ENCODE data around the gene TTYH3. TPM values are rescaled to one million over a fixed set of nuclear protein-coding genes. Genes with fewer than 3 reads are reported as not detected.

Gene TTYH3
- total RNA-seq, 1 experiment from 2014 or later, result 178 TPM

DNA sequence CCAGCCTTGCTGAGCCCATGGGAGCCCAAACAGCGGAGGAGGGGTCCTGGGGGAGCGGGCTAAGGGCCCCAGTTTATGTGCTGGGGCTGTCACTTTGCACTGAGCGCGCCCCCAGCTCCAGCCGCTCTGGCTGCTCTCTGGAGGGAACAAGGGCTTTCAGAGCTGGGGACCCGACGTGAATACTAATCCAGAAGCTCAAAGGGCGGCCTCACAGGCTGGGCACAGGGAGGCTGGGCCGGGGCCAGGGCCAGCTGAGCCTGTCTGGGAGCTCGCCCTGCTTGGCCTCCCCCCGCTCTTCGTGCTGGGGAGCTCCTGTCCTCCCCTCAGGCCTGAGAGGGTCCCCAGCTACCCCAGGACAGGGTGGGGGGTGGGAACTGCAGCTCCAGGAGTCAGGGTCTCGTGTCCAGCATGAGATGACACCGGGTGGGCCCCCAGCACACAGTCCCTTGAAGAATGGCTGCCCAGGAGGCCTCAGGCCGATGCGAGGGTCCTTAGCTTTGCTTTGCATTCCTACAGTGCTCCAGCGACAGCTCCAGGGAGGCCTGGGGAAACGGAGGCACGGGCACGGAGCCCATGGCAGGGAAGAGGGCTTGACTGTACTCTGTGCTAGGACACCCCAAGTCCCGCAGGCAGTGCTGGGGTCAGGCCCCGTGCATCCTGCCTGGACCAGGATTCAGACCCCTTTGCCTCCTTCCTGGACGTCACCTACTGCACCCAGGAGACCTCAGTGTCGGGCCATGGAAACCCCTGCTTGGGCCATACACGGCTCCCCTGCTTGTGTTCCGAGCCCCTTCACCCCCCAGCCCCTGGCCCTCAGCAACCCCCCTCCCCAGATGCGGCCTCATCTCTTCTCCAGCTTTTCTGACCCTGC, 50.4 kb downstream of the TTYH3 start:
- ATAC-seq (no peak), DNase-seq (ENCODE audit: low spot score) (no peak)
- Mint-ChIP-seq H3K9me3 (peaks cover 5% of the 10 kb centered on the region), H3K36me3 (no peaks in the 10 kb centered on the region), H3K4me1 (no peaks in the 10 kb centered on the region), H3K27me3 (ENCODE audit: low read depth) (peaks cover 8% of the 10 kb centered on the region), H3K4me3 (no peak overlapping the region), H3K27ac (no peak overlapping the region)
- CTCF ChIA-PET, result interaction anchor here (0.6 to 5.1 kb wide), 21 partner anchors 9 to 281 kb away, joined by 3 to 98 read pairs (median 6); no protein-coding TSS in a partner anchor
- POLR2A ChIA-PET, result no interaction called here
- TF ChIP-seq, protein P1, sequence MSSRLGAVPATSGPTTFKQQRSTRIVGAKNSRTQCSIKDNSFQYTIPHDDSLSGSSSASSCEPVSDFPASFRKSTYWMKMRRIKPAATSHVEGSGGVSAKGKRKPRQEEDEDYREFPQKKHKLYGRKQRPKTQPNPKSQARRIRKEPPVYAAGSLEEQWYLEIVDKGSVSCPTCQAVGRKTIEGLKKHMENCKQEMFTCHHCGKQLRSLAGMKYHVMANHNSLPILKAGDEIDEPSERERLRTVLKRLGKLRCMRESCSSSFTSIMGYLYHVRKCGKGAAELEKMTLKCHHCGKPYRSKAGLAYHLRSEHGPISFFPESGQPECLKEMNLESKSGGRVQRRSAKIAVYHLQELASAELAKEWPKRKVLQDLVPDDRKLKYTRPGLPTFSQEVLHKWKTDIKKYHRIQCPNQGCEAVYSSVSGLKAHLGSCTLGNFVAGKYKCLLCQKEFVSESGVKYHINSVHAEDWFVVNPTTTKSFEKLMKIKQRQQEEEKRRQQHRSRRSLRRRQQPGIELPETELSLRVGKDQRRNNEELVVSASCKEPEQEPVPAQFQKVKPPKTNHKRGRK (CRISPR knock-in tag; IDR thresholded peaks at IDR 0.05; ENCODE audit: borderline replicate concordance), result no peak
- TF ChIP-seq PRRX2 (CRISPR knock-in tag; IDR thresholded peaks at IDR 0.05) (no peak), CREB1 (CRISPR knock-in tag; IDR thresholded peaks at IDR 0.05) (no peak), RELA (CRISPR knock-in tag; IDR thresholded peaks at IDR 0.05; ENCODE audit: borderline replicate concordance) (no peak), ZBTB21 (CRISPR knock-in tag; IDR thresholded peaks at IDR 0.05; ENCODE audit: borderline replicate concordance) (no peak), ATF3 (CRISPR knock-in tag; conservative IDR thresholded peaks at IDR 0.05) (no peak), ZNF121 (CRISPR knock-in tag; IDR thresholded peaks at IDR 0.05) (no peak), GRHL2 (CRISPR knock-in tag; IDR thresholded peaks at IDR 0.05; ENCODE audit: insufficient replicate concordance, severe bottlenecking) (no peak)
- TF ChIP-seq, protein P2, sequence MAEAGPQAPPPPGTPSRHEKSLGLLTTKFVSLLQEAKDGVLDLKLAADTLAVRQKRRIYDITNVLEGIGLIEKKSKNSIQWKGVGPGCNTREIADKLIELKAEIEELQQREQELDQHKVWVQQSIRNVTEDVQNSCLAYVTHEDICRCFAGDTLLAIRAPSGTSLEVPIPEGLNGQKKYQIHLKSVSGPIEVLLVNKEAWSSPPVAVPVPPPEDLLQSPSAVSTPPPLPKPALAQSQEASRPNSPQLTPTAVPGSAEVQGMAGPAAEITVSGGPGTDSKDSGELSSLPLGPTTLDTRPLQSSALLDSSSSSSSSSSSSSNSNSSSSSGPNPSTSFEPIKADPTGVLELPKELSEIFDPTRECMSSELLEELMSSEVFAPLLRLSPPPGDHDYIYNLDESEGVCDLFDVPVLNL (CRISPR knock-in tag; IDR thresholded peaks at IDR 0.05; ENCODE audit: borderline replicate concordance, low read depth), result no peak
- TF ChIP-seq, protein P3, sequence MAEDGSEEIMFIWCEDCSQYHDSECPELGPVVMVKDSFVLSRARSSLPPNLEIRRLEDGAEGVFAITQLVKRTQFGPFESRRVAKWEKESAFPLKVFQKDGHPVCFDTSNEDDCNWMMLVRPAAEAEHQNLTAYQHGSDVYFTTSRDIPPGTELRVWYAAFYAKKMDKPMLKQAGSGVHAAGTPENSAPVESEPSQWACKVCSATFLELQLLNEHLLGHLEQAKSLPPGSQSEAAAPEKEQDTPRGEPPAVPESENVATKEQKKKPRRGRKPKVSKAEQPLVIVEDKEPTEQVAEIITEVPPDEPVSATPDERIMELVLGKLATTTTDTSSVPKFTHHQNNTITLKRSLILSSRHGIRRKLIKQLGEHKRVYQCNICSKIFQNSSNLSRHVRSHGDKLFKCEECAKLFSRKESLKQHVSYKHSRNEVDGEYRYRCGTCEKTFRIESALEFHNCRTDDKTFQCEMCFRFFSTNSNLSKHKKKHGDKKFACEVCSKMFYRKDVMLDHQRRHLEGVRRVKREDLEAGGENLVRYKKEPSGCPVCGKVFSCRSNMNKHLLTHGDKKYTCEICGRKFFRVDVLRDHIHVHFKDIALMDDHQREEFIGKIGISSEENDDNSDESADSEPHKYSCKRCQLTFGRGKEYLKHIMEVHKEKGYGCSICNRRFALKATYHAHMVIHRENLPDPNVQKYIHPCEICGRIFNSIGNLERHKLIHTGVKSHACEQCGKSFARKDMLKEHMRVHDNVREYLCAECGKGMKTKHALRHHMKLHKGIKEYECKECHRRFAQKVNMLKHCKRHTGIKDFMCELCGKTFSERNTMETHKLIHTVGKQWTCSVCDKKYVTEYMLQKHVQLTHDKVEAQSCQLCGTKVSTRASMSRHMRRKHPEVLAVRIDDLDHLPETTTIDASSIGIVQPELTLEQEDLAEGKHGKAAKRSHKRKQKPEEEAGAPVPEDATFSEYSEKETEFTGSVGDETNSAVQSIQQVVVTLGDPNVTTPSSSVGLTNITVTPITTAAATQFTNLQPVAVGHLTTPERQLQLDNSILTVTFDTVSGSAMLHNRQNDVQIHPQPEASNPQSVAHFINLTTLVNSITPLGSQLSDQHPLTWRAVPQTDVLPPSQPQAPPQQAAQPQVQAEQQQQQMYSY (CRISPR knock-in tag; IDR thresholded peaks at IDR 0.05), result no peak
- TF ChIP-seq, protein P4, sequence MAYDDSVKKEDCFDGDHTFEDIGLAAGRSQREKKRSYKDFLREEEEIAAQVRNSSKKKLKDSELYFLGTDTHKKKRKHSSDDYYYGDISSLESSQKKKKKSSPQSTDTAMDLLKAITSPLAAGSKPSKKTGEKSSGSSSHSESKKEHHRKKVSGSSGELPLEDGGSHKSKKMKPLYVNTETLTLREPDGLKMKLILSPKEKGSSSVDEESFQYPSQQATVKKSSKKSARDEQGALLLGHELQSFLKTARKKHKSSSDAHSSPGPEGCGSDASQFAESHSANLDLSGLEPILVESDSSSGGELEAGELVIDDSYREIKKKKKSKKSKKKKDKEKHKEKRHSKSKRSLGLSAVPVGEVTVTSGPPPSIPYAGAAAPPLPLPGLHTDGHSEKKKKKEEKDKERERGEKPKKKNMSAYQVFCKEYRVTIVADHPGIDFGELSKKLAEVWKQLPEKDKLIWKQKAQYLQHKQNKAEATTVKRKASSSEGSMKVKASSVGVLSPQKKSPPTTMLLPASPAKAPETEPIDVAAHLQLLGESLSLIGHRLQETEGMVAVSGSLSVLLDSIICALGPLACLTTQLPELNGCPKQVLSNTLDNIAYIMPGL (CRISPR knock-in tag; IDR thresholded peaks at IDR 0.05), result no peak

DNA sequence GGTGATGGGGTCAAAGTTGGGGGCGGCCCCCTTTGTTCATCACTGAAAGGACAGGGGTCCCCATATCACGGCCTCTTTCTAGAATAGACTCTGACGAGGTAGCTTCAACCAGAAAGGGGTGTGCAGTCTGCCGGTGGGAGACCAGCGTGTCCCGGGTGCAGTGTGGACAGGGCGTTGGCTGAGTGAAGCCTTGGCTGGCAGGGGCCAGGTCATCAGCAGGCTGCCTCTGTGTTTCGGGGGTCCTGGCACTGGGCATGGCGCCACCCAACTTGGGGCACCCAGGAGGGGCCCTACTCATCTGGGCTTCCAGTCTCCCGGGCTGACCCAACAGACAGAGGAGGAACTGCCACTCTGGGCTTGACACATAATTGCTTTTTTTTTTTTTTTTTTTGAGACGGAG, 52.7 kb downstream of the TTYH3 start:
- no peak for ATAC-seq
- ChIA-PET CTCF (interaction anchor here (5.1 to 9.3 kb wide), 2 partner anchors 15 to 25 kb away, joined by 98 to 102 read pairs; no protein-coding TSS in a partner anchor), POLR2A (no interaction called here)
- Mint-ChIP-seq H3K36me3 (no peaks in the 10 kb centered on the region), H3K27me3 (ENCODE audit: low read depth) (peaks cover 27% of the 10 kb centered on the region), H3K27ac (no peak overlapping the region), H3K9me3 (peaks cover 5% of the 10 kb centered on the region), H3K4me1 (peaks cover 7% of the 10 kb centered on the region; the same call in 1 of the 2 replicates), H3K4me3 (no peak overlapping the region)
- TF ChIP-seq JAZF1 (CRISPR knock-in tag; IDR thresholded peaks at IDR 0.05), result no peak
- TF ChIP-seq, protein P4 (CRISPR knock-in tag; IDR thresholded peaks at IDR 0.05), result no peak
- no peak for TF ChIP-seq ZNF396 (CRISPR knock-in tag; IDR thresholded peaks at IDR 0.05; ENCODE audit: borderline replicate concordance)
- no peak for TF ChIP-seq MYBL2 (CRISPR knock-in tag; IDR thresholded peaks at IDR 0.05)
- TF ChIP-seq E2F5 (CRISPR knock-in tag; IDR thresholded peaks at IDR 0.05), result no peak
- TF ChIP-seq OVOL2 (CRISPR knock-in tag; IDR thresholded peaks at IDR 0.05; ENCODE audit: borderline replicate concordance), result no peak
- no peak for TF ChIP-seq ZNF671 (CRISPR knock-in tag; IDR thresholded peaks at IDR 0.05)
- no peak for TF ChIP-seq CREM (CRISPR knock-in tag; IDR thresholded peaks at IDR 0.05)
- no peak for DNase-seq (ENCODE audit: low spot score)
